ENCODE data around the gene TBX10. TPM values are rescaled to one million over a fixed set of nuclear protein-coding genes. Genes with fewer than 3 reads are reported as not detected.
A peak's percentile ranks its signal among the peaks of the same experiment; 100 is the strongest.

TBX10 gene
- total RNA-seq, 3 donors from 2014 or later (not counting 1 experiment from before 2014, with no cell fraction given), result not detected

DNA sequence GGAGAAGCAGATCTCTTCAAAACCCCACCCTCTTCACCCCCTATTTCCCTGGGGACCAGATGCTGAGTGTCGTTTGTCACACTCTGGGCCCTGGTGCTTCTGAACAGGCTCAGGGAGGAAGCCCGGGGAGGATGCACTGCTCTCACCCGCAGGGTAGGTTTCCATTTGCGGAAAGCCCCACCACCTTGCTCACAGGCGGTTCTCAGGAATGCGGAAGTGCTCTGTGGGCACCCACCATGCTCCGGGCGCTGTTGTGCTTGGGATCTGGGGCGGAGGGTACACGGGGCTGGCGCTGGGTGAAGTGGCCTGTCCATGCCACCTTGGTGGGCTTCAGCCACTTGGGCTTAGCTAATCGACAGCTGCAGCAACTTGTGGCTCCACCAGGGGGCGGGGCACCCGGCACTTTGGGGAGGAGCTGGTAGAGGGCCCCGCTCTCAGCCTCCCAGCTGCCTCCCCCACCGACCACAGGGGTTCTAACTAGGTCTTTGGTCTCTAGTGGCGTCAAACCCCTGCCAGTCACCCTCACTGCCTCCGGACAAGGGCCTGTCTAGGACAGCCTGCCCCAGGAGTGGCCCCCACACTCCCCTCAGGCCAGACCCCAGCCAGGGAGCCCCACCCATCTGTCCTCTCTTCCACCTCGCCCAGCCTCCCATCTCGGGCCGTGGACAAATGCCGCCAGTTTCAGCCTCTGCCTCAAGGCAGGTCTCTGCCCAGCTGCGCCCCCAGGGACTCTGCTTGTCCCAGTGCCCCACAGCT, 25.4 kb downstream of the TBX10 start:
- Mint-ChIP-seq H3K4me1 (peaks cover 15 to 46% of the 10 kb centered on the region in 2 donors), H3K4me3 (peak overlapping the region; percentile 82), H3K27ac (peak overlapping the region; percentile 96 to 99), H3K9me3 (no peaks in the 10 kb centered on the region), H3K36me3 (no peaks in the 10 kb centered on the region), H3K27me3 (ENCODE audit: low read depth in 2 of 2) (no peaks in the 10 kb centered on the region)
- 9% methylated on average over 23 of the region's 23 CpGs for WGBS (ENCODE audit: insufficient coverage)
- peak overlapping the region; percentile 44 for H3K4me3 ChIP-seq (ENCODE audit: low read length)
- DNase-seq, result peak; percentile 88 to 95
- TF ChIP-seq, protein P1, sequence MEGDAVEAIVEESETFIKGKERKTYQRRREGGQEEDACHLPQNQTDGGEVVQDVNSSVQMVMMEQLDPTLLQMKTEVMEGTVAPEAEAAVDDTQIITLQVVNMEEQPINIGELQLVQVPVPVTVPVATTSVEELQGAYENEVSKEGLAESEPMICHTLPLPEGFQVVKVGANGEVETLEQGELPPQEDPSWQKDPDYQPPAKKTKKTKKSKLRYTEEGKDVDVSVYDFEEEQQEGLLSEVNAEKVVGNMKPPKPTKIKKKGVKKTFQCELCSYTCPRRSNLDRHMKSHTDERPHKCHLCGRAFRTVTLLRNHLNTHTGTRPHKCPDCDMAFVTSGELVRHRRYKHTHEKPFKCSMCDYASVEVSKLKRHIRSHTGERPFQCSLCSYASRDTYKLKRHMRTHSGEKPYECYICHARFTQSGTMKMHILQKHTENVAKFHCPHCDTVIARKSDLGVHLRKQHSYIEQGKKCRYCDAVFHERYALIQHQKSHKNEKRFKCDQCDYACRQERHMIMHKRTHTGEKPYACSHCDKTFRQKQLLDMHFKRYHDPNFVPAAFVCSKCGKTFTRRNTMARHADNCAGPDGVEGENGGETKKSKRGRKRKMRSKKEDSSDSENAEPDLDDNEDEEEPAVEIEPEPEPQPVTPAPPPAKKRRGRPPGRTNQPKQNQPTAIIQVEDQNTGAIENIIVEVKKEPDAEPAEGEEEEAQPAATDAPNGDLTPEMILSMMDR (IDR thresholded peaks at IDR 0.05), result peak; percentile 54
- H3K27ac ChIP-seq (ENCODE audit: low read length), result peak overlapping the region; percentile 100
- peaks cover 42% of the 10 kb centered on the region for H3K36me3 ChIP-seq (ENCODE audit: control insufficient read depth, insufficient read depth, low read length)
- peaks cover 49% of the 10 kb centered on the region for H3K4me1 ChIP-seq (ENCODE audit: control insufficient read depth, insufficient read depth, low read length)
- peak; percentile 86 to 94 (median 90) for ATAC-seq
- no peaks in the 10 kb centered on the region for H3K27me3 ChIP-seq (ENCODE audit: control insufficient read depth, insufficient read depth, low read length)
- intact Hi-C loops (cut with micrococcal nuclease), result loop anchor here (2.0 to 10.0 kb wide), 3 partner anchors 15 to 109 kb away; partner anchors contain the start of genes CDK2AP2, GSTP1, NUDT8 and PITPNM1
- no peaks in the 10 kb centered on the region for H3K9me3 ChIP-seq (ENCODE audit: control insufficient read depth, insufficient read depth, low read length)

DNA sequence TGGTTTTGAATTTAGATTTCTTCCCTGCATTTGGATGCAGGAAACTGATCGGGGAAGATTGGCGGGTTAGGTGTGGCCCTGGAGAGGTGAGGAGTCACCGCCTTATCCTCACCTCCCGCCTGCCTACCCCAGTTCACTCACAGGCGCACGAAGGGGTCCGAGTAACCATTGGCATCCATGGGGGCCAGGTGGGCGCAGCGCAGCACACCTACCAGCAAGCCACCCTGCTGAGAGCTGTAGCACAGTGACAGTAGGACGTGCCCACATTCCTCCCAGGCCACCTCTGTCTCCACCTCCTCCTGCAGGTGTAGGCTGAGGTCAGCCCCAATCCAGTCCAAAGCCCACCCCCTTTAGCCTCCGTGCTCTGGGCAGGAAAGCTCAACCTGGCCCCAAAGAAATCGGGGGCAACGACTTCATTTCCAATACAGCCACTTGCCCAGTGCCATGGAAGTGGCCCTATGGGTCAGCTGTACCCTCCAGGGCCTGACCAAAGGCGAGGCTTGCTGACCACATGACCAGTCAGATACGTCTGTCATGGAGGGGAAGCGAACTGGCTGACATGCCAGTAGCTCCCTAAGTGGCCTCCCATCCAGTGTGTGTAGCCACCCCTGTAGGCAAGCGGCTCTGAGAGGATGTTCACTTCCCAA, 26.1 kb downstream of the TBX10 start:
- peak overlapping the region; percentile 44 for H3K4me3 ChIP-seq (ENCODE audit: low read length)
- peaks cover 49% of the 10 kb centered on the region for H3K4me1 ChIP-seq (ENCODE audit: control insufficient read depth, insufficient read depth, low read length)
- ATAC-seq, result no peak

DNA sequence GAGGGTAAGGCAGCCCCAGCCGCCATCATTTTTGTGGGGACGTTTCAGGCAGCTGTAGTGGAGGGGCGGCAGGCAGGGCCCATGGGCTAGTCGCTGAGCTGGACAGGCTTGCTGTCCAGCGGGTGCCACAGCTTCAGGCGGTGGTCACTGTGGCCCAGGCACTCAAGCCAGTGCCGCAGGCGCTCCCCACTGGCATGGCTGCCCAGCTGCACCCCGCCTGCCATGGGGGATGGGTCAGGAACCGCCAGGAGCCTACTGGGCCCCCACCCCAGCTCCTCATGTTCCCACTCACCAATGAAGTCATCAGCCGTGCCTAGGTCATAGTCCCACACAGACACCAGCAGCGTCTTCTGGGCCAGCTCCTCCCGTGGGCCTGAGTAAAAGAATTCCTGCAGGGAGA, 26.8 kb downstream of the TBX10 start:
- no peaks in the 10 kb centered on the region for H3K27me3 ChIP-seq (ENCODE audit: control insufficient read depth, insufficient read depth, low read length)
- intact Hi-C loops (cut with micrococcal nuclease), result loop anchor here (10.0 kb wide), 1 partner anchor 108 kb away; the partner anchor contains the start of genes CDK2AP2 and PITPNM1
- H3K4me3 ChIP-seq (ENCODE audit: low read length), result no peak overlapping the region
- WGBS (ENCODE audit: insufficient coverage), result 97% methylated on average over 13 of the region's 13 CpGs
- Mint-ChIP-seq H3K27ac (peak overlapping the region; percentile 96 to 99), H3K9me3 (no peaks in the 10 kb centered on the region), H3K4me3 (no peak overlapping the region), H3K27me3 (ENCODE audit: low read depth in 2 of 2) (no peaks in the 10 kb centered on the region), H3K36me3 (no peaks in the 10 kb centered on the region), H3K4me1 (peaks cover 15 to 46% of the 10 kb centered on the region in 2 donors)
- DNase-seq (no peak), ATAC-seq (no peak)
- H3K4me1 ChIP-seq (ENCODE audit: control insufficient read depth, insufficient read depth, low read length), result peaks cover 56% of the 10 kb centered on the region
- peaks cover 51% of the 10 kb centered on the region for H3K36me3 ChIP-seq (ENCODE audit: control insufficient read depth, insufficient read depth, low read length)
- TF ChIP-seq, protein P1 (IDR thresholded peaks at IDR 0.05), result no peak
- H3K27ac ChIP-seq (ENCODE audit: low read length), result peak overlapping the region; percentile 100
- H3K9me3 ChIP-seq (ENCODE audit: control insufficient read depth, insufficient read depth, low read length), result no peaks in the 10 kb centered on the region

More for the DNA sequence above, 26.1 kb downstream of the TBX10 start:
- H3K4me3 Mint-ChIP-seq, result peak overlapping the region; percentile 82
- H3K9me3 ChIP-seq (ENCODE audit: control insufficient read depth, insufficient read depth, low read length), result no peaks in the 10 kb centered on the region
- H3K4me1 Mint-ChIP-seq, result peaks cover 15 to 46% of the 10 kb centered on the region in 2 donors
- H3K27me3 ChIP-seq (ENCODE audit: control insufficient read depth, insufficient read depth, low read length), result no peaks in the 10 kb centered on the region
- 74% methylated on average over 15 of the region's 17 CpGs for WGBS (ENCODE audit: insufficient coverage)
- peaks cover 49% of the 10 kb centered on the region for H3K36me3 ChIP-seq (ENCODE audit: control insufficient read depth, insufficient read depth, low read length)
- H3K9me3 Mint-ChIP-seq, result no peaks in the 10 kb centered on the region
- no peaks in the 10 kb centered on the region for H3K27me3 Mint-ChIP-seq (ENCODE audit: low read depth in 2 of 2)
- peak overlapping the region; percentile 100 for H3K27ac ChIP-seq (ENCODE audit: low read length)
- TF ChIP-seq, protein P1 (IDR thresholded peaks at IDR 0.05), result no peak
- intact Hi-C loops (cut with micrococcal nuclease), result loop anchor here (10.0 kb wide), 1 partner anchor 109 kb away; the partner anchor contains the start of genes CDK2AP2 and PITPNM1
- DNase-seq, result peak in 1 of 2 donors; percentile 21
- H3K36me3 Mint-ChIP-seq, result no peaks in the 10 kb centered on the region
- peak overlapping the region; percentile 96 to 99 for H3K27ac Mint-ChIP-seq

Measured in natural killer cell (primary cell).